Erythroblast (primary cell): ENCODE results near the gene RPS13.
"Not testable (repeated sequence)": the region's sequence is repeated elsewhere in the genome, so short reads cannot be mapped to it uniquely, and the experiment has no call there.

ENCODE experiments used
- GATA1 ChIP-seq: IDR thresholded peaks from 2 replicates; pipeline ENCODE4 v1.6.1; 2011; ENCODE audit warnings: low read depth, mild to moderate bottlenecking, control low read depth, low read length, moderate library complexity
- POLR2A ChIP-seq: IDR thresholded peaks from 2 replicates; pipeline ENCODE4 v1.6.1; 2011; ENCODE audit warnings: mild to moderate bottlenecking, low read length

- not testable (repeated sequence) for TF ChIP-seq POLR2A, GATA1
Observed at GRCh38 chr11:17034027-17034426, 43.4 kb downstream of the RPS13 start.
